Measurements from ENCODE around the gene XKR7.

GRCh38 chr20:31963889-31964288, 4.1 kb upstream of the XKR7 start:
- TF ChIP-seq HDAC2 (IDR thresholded peaks at IDR 0.05) = no peak
- no peak for TF ChIP-seq YY1 (IDR thresholded peaks at IDR 0.05; ENCODE audit: low read depth, low read length)
- no peak for TF ChIP-seq POLR2A (IDR thresholded peaks at IDR 0.05; ENCODE audit: low read depth, low read length)
- no peak for TF ChIP-seq MXI1 (IDR thresholded peaks at IDR 0.05; ENCODE audit: low read depth, low read length)
- TF ChIP-seq RAD51 (IDR thresholded peaks at IDR 0.05) = no peak
- TF ChIP-seq NR2C1 (IDR thresholded peaks at IDR 0.05) = no peak
- TF ChIP-seq JUND (IDR thresholded peaks at IDR 0.05; ENCODE audit: low read depth, low read length) = no peak

Data from GM12878 (cell line).